ENCODE data around the gene NOC2L.

- TF ChIP-seq CTCF (IDR thresholded peaks at IDR 0.05) (no peak), TP53 (CRISPR knock-in tag; IDR thresholded peaks at IDR 0.05) (no peak), POLR2A (IDR thresholded peaks at IDR 0.05; ENCODE audit: low read length) (no peak), ELK1 (IDR thresholded peaks at IDR 0.05; ENCODE audit: low read depth, low read length) (no peak), RFX5 (IDR thresholded peaks at IDR 0.05) (no peak), MAFK (IDR thresholded peaks at IDR 0.05; ENCODE audit: partially characterized antibody) (no peak), EP300 (IDR thresholded peaks at IDR 0.05) (no peak), REST (IDR thresholded peaks at IDR 0.05) (no peak), ESRRA (IDR thresholded peaks at IDR 0.05; ENCODE audit: borderline replicate concordance, low read length) (no peak), MYC (IDR thresholded peaks at IDR 0.05; ENCODE audit: borderline replicate concordance, low read length) (no peak)
Measured at GRCh38 chr1:912740-913301, 46.2 kb downstream of the NOC2L start.

All from A549 (cell line).